ENCODE data around the gene QDPR.
A peak's percentile ranks its signal among the peaks of the same experiment; 100 is the strongest.

The QDPR gene

GRCh38 chr4:17516980-17517379 lies 5.1 kb upstream of the QDPR start:
- TF ChIP-seq CTCF (IDR thresholded peaks at IDR 0.05; ENCODE audit: low read depth, low read length): no peak
- H3K4me3 ChIP-seq (ENCODE audit: low read depth, low read length): no peak overlapping the region
- no peak for DNase-seq (ENCODE audit: low read depth, low spot score)
- in situ Hi-C loops (cut with HindIII; ENCODE audit: low sequenced_read_pairs): no loop called here

DNA sequence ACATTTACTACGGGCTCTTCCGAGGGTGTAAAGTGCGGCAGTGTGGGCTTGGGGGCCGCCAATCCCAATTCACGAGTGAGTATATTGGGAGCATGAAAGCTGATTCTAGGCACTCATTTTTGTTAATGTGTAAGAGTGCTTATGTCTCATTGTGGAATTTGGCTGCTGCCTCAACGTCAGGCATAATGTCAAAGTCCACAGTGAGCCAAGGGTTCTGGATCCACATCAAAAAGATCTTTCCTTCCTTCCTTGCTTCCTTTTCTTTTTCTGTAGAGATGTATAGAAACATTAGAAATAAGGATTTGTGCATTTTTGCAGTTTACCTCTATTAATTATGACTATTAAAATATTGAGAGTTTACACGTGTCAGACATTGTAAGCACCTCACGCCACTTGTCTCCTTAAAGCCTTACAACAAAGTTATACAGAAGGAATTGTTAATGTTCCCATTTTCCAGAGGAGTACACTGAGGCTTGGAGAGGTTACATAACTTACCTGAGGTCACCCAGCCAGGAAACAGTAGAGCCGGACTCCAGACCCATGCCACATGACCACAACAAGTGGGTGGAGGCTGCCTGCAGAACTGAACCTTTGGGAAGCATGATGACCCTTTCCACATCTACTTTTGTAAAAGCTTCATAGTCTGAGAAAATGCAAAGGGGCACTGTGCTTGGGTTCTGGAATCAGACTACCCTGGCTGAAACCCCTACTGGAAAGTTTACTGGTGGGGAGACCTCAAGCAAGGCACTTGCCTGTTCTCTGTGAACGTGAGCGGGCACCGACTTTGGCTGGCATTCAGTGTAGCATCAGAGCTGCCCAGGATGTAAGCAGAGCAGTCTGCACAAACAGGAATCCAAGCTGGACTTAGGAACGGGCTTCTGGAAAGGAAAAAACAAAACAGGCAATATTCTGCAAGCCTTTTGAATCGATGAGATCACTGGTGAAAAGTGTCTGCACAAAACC lies 3.8 kb upstream of the QDPR start:
- no peak for TF ChIP-seq CTCF (IDR thresholded peaks at IDR 0.05; ENCODE audit: low read depth, low read length)
- H3K4me3 ChIP-seq (ENCODE audit: low read depth, low read length): no peak overlapping the region
- no peak for DNase-seq (ENCODE audit: low read depth, low spot score)
- in situ Hi-C loops (cut with HindIII; ENCODE audit: low sequenced_read_pairs): no loop called here

DNA sequence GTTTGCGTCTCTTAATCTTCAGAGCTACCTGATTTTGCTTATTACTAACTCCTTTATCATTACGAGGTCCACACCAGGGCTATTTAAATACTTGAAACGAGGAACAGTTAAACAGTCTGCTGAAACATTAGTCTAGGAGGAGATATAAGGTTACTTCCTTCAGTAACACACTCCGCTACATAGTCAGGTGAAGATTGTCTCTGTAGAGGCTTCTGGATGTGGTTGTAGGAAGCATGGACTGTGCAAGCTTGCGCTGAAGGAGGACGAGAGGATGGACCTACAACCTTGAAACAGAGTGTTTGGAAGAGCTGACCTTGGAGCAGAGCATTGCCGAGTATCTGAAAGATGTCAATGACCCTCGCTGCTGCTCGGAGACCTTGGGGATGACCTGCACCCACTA lies 3.0 kb upstream of the QDPR start, which contains the start of gene CLRN2:
Gene CLRN2 (plus strand): TSS at position 301 of the 400 bp plus-strand sequence. CDS start 102 bp downstream, outside the sequence.
- TF ChIP-seq CTCF (IDR thresholded peaks at IDR 0.05; ENCODE audit: low read depth, low read length): no peak
- DNase-seq (ENCODE audit: low read depth, low spot score): no peak
- no peak within 1 kb of the TSS for H3K4me3 ChIP-seq (ENCODE audit: low read depth, low read length)
- in situ Hi-C loops (cut with HindIII; ENCODE audit: low sequenced_read_pairs): no loop called here

DNA sequence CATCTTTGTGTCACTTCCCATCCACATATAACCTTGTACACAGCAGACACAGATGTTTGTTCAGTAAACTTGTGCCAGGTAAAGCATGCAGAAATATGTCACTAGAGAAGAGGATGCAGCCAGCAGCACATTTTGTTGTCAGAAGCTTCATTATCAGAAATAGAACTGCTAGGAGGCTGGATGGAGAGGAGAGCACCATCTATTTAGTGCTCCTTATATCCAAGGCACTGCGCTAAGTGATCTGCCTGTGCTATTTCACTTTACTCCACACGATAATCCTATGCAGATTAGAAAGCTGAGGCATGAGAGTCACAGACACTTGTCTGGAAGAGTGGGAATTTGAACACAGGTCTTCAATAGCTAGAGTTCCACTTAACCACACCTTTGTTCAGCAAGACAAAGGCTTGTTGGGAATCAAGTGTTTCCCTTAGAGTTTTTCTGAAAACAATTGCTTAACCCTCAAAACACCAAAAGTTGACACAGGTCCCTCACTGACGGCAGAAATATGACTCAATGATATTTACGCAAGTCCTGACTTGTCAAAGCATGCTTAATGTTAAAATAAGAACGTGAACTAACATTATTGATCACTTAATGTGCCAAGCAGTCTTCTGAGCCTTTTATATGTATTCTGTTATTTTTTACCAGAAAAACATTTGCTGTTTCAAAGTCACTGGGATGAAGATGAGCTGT lies 1.2 kb upstream of the QDPR start:
- in situ Hi-C loops (cut with HindIII; ENCODE audit: low sequenced_read_pairs): no loop called here
- H3K4me3 ChIP-seq (ENCODE audit: low read depth, low read length): no peak overlapping the region
- no peak for DNase-seq (ENCODE audit: low read depth, low spot score)
- TF ChIP-seq CTCF (IDR thresholded peaks at IDR 0.05; ENCODE audit: low read depth, low read length): no peak

GRCh38 chr4:17511509-17511949 lies 361 bp downstream of the QDPR start:
- in situ Hi-C loops (cut with HindIII; ENCODE audit: low sequenced_read_pairs): no loop called here
- peak overlapping the region; percentile 69 for H3K4me3 ChIP-seq (ENCODE audit: low read depth, low read length)
- peak; percentile 38 for DNase-seq (ENCODE audit: low read depth, low spot score)

More at GRCh38 chr4:17511509-17511949, 361 bp downstream of the QDPR start:
- TF ChIP-seq CTCF (IDR thresholded peaks at IDR 0.05; ENCODE audit: low read depth, low read length): no peak

All from astrocyte of the spinal cord (primary cell).